Measurements from ENCODE around the gene GNAL.
"Not testable (repeated sequence)": the region's sequence is repeated elsewhere in the genome, so short reads cannot be mapped to it uniquely, and the experiment has no call there.

Gene GNAL

GRCh38 chr18:11688972-11689668 is at the start of gene GNAL:
TSS of gene GNAL (plus strand) at chr18:11689264. CDS start at chr18:11689564, 300 bp downstream.
- DNase-seq (ENCODE audit: low read depth) = no peak

GRCh38 chr18:11647310-11647709 is 41.8 kb upstream of the GNAL start:
- not testable (repeated sequence) for DNase-seq (ENCODE audit: low read depth)

GRCh38 chr18:11647804-11648203 is 41.3 kb upstream of the GNAL start:
- DNase-seq (ENCODE audit: low read depth) = not testable (repeated sequence)

- DNase-seq (ENCODE audit: low read depth) = no peak
These were observed 39.2 kb upstream of the GNAL start for GRCh38 chr18:11649839-11650238.

- no peak for DNase-seq (ENCODE audit: low read depth)
These were observed 37.2 kb upstream of the GNAL start for GRCh38 chr18:11651899-11652298.

- DNase-seq (ENCODE audit: low read depth) = no peak
These were observed 35.5 kb upstream of the GNAL start for GRCh38 chr18:11653521-11653920.

GRCh38 chr18:11654736-11655605 is 34.1 kb upstream of the GNAL start:
- DNase-seq (ENCODE audit: low read depth) = no peak

- no peak for DNase-seq (ENCODE audit: low read depth)
These were observed 33.5 kb upstream of the GNAL start for GRCh38 chr18:11655606-11655932.

- DNase-seq (ENCODE audit: low read depth) = no peak
These were observed 31.9 kb upstream of the GNAL start for GRCh38 chr18:11657152-11657551.

GRCh38 chr18:11657554-11657953 is 31.5 kb upstream of the GNAL start:
- no peak for DNase-seq (ENCODE audit: low read depth)

GRCh38 chr18:11658019-11658418 is 31.0 kb upstream of the GNAL start:
- DNase-seq (ENCODE audit: low read depth) = no peak

- no peak for DNase-seq (ENCODE audit: low read depth)
These were observed 30.1 kb upstream of the GNAL start for GRCh38 chr18:11658989-11659388.

- no peak for DNase-seq (ENCODE audit: low read depth)
These were observed 28.4 kb upstream of the GNAL start for GRCh38 chr18:11660691-11661090.

- no peak for DNase-seq (ENCODE audit: low read depth)
These were observed 27.6 kb upstream of the GNAL start for GRCh38 chr18:11661430-11661829.

GRCh38 chr18:11663439-11664029 is 25.5 kb upstream of the GNAL start:
- no peak for DNase-seq (ENCODE audit: low read depth)

GRCh38 chr18:11664286-11664685 is 24.8 kb upstream of the GNAL start:
- no peak for DNase-seq (ENCODE audit: low read depth)

- DNase-seq (ENCODE audit: low read depth) = no peak
These were observed 23.9 kb upstream of the GNAL start for GRCh38 chr18:11665146-11665545.

GRCh38 chr18:11665587-11665986 is 23.5 kb upstream of the GNAL start:
- DNase-seq (ENCODE audit: low read depth) = no peak

GRCh38 chr18:11666176-11666575 is 22.9 kb upstream of the GNAL start:
- DNase-seq (ENCODE audit: low read depth) = no peak

- no peak for DNase-seq (ENCODE audit: low read depth)
These were observed 22.2 kb upstream of the GNAL start for GRCh38 chr18:11666831-11667230.

GRCh38 chr18:11667578-11667977 is 21.5 kb upstream of the GNAL start:
- no peak for DNase-seq (ENCODE audit: low read depth)

- DNase-seq (ENCODE audit: low read depth) = no peak
These were observed 20.5 kb upstream of the GNAL start for GRCh38 chr18:11668441-11669169.

Data from activated T-helper 1 cell treated with Interleukin-2 at 50 U/mL for 16 hours (primary cell).